ENCODE data around the gene THSD7B.

Gene THSD7B

GRCh38 chr2:137381731-137382130 is 616.4 kb downstream of the THSD7B start:
- no peak for DNase-seq (ENCODE audit: low read depth)

DNA sequence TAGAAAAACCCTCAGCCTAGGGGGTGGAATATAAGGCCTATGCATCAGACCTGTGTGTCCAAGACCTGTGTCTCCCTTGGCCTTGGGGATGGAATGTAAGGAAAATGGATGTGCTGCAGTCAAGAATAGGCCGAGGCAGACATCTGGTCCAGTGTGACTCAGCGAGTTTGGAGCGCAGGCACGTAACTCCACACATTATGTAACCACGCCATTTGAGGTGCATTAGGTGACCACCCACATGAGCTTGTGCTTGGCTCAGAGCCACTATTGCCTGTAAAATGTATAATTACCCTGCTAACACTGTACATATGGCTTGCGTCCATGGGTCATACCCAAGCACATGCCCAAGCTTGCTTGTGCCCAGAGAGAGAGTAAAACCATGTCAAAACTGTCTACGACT is 618.0 kb downstream of the THSD7B start:
- no peak for DNase-seq (ENCODE audit: low read depth)

DNA sequence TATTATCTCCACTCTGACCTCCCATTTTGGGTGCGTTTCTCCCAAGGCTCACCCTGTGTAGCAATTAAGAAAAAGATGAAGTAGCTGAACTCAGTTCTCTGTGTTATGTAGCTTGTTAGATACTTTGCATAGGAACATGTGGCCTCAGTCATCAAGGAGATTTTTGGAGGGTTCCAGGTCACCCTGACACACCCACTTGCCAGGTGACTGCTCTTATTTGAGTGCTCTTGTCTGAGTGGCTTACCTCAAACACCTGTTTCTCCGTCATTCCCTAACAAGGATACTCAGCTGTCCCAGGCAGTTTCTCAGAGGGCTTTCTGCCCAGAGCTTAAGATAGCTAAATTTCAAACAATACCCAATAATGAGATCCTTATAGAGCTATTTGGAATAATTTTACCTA is 621.7 kb downstream of the THSD7B start:
- DNase-seq (ENCODE audit: low read depth): no peak

- no peak for DNase-seq (ENCODE audit: low read depth)
Measured at GRCh38 chr2:137405496-137405895, 640.2 kb downstream of the THSD7B start.

DNA sequence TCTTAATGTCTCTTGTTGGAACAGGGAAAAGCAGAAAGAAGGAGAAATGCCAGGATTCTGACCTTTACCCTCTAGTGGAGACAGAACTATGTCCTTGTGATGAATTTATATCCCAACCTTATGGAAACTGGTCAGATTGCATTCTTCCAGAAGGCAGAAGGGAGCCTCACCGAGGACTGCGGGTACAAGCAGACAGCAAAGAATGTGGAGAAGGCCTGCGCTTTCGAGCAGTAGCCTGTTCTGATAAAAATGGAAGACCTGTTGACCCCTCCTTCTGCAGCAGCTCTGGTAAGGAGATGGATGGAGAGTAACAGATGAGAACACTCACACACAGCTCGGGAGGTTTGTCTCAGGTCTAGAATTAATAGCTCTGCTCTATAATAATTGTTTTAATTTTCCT is 646.2 kb downstream of the THSD7B start:
- DNase-seq (ENCODE audit: low read depth): no peak

DNA sequence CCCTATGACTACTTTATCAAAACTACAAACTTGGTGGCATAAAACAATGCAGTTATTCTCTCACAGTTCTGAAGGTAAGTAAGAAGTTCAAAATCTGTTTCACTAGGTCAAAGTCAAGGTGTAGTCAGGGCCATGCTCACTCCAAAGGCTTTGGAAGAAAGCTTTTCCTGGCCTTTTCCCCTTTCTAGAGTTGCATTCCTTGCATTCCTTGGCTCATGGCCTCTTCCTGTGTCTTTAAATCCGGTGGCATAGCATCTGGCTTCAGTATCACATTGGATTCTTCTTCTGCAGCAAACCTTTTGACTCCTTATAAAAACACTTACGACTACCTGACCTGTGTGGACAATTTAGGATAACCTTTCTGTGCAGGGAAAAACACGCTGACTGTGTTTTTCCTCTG is 655.4 kb downstream of the THSD7B start:
- no peak for DNase-seq (ENCODE audit: low read depth)

GRCh38 chr2:137435162-137435561 is 669.8 kb downstream of the THSD7B start:
- no peak for DNase-seq (ENCODE audit: low read depth)

DNA sequence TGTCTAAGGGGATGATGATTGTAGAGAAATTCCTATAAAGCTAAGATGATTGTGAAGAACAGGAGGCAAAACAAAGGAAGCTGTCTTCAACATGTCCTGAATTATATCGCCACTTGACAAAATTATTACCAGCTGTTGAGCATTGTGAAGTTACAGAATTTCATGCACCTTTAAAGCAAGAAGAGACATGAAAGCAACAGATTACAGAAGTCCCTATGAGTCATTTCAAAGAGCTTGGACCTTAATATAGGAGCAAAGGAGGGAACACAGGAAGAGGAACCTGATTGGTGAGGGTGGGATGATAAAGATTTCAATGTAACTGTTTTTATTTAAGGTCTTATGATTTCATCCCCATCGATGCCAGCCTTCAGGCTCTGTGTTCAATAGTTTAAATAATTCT is 672.0 kb downstream of the THSD7B start:
- DNase-seq (ENCODE audit: low read depth): no peak

GRCh38 chr2:137444970-137445369 is 679.6 kb downstream of the THSD7B start:
- no peak for DNase-seq (ENCODE audit: low read depth)

DNA sequence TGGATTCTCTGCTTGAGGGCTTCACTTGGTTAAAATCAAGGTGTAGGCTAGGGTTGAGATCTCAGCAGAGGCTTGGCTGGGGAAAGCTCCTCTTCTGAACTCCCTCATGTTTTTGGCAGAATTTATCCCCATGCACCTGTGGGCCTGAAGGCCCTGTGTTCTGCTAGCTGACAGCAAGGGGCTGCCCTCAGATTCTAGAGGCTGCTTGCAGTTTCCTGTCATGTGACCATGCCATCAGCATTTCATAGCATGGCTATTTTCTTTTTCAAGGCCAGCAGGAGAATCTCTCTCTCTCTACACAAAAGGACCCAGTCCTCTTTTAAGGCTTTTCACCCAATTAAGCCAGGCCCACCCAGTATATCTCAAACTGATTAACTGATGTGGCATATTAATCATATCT is 684.1 kb downstream of the THSD7B start:
- no peak for DNase-seq (ENCODE audit: low read depth)

- no peak for DNase-seq (ENCODE audit: low read depth)
Measured at GRCh38 chr2:137454886-137455285, 689.5 kb downstream of the THSD7B start.

DNA sequence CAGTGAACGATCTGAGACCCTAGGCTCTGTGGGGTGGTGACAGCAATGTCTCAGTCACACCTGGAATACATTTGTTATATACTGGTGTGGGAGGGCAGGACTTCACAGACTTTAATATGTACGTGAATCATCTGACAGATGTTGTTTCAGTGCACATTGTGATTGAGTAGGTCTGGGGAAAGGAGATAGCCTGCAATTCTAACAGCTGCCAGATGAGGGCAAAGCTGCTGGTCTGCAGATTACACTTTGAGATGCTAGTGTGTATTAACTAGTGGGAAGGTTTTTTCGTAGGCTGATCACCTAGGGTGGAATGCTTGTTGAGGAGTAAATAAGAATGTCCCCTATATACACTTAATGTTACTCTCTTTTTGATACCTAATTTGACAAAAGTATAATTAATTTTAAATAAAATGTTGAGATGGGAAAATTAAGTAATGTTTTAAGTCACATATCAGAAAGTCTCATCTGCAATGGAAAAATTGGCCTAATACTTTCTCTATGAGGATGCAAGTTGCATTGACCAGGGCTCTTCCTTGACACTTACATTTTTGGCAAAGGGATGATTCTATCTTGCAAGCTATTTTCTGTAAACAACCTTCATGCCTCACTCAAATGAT is 702.0 kb downstream of the THSD7B start:
- no peak for DNase-seq (ENCODE audit: low read depth)

DNA sequence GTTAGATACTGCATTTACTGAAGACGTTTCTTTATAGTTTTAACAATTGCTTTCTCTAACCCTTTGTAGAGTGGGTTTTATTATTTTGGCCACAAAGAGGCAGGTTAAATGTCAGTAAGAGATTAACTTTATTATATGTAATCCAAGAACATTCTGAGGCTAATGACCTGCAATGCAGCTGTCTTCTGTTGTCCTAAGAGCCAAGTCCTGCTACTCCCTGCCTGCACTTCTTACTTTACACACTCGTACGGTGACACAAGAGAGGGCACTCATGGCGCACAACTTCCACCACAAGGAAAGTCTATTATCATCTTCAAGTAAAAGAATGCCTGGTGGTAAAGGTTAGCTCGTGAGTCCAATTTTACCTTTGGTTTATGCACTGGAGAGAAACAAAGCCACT is 727.9 kb downstream of the THSD7B start:
- no peak for DNase-seq (ENCODE audit: low read depth)

DNA sequence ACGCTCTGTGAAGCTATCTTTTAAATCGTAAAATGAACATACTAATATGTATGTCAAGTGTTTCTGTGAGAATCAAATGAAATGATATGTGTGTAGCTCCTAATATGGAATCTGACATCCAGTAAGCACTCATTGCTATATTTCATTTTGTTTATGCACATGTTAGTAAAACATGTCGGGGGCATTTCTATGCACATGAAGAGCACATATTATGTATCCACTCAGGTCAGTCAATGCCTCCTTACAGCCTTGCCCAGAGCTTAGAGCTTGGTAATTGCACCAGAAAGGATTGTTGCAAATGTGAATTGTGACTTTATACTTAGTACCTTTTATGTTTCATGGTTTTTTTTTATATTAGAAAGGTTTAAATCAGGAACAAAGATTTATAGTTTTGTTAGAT is 735.3 kb downstream of the THSD7B start:
- DNase-seq (ENCODE audit: low read depth): no peak

DNA sequence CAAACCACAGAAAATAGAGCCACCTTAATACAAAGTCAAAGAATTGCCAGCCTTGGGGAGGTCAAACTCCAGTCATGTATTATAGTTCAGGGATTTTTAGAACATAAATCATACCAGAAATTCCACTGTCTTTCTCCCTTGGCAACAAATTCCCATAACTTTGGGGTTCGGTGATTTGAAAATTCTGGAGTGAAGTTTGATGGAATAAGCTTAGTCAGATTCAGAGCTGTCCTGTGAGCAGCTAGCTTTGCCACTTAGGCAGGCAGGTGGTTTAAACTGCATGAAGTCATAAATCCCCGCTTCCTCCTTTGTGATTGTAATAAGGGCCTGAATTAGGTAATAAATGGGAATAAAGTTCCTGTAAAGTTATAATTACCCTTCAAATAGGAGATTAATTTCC is 741.9 kb downstream of the THSD7B start:
- DNase-seq (ENCODE audit: low read depth): no peak

- DNase-seq (ENCODE audit: low read depth): no peak
Measured at GRCh38 chr2:137508739-137509384, 743.5 kb downstream of the THSD7B start.

DNA sequence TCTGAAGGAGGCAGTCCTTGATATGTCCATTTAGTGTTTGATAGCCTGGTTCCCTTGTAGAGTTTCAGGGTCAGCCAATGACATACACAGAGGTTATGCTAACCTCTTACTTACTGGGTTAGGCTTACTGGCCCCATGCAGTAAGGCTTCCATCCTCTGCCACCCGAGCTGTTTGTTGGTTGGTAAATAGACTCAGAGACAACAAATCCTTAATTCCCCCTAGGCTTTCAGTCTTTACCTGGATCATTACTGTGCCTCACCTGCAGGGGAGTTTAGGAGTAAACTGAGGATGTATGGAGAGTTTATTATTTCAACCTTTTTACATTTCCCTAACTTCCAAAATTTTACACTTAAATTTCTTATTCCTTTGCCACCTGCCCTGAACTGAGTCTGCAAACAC is 746.2 kb downstream of the THSD7B start:
- no peak for DNase-seq (ENCODE audit: low read depth)

GRCh38 chr2:137521653-137522619 is 756.6 kb downstream of the THSD7B start:
- no peak for DNase-seq (ENCODE audit: low read depth)

DNA sequence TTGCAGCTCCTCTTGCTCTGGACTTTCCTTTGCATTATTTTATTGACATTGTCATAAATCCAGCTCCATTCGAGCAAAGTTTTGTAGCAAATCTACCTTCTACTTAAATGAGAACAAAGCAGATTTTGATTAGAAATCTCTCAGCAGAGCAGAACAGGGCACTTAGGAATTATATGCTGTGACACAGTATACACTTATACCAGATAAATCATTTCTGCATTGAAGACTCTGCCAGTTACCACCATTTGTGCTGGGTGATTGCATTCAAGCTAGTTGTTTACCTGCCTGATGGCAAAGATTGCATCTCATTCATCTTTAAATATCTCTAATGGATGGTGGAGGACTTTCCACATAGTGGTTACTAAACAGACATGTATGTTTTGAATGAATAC is 757.3 kb downstream of the THSD7B start:
- DNase-seq (ENCODE audit: low read depth): no peak

DNA sequence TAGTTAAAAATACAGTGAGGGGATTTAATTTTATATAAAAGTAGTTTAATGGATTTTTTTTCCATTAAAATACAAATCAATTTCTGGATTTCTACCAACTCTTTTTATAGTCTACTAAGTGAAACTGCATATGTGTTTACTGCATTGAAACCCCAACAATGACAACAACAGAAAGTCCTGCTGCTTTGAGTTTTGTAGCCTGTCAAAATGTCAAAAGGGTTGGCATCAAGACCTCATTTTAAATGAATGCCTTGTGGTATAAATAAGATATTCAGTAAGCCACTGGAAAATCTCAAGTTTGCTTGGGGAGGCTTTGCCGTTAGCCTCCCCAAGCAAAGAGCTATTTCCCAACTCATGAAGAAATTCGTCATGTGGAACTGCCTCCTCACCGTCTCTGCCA is 758.6 kb downstream of the THSD7B start:
- no peak for DNase-seq (ENCODE audit: low read depth)

DNA sequence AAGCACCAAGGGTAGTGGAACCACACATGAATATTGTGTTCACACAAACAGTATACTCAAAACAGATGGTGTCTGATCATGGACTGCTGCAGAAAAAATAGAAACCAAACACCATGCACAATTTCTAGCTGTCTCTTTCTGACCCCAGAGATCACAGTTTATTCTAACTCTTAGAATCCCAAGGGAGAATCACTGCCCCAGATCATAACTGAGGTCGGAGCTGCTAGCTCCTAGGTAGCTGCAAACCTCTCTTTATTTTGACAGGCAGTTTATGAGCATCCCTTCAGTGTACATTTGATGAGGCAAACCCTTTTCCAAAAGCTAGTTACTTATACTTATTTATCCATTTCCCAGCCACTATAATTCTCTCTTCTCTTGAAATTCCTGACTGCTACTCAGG is 759.8 kb downstream of the THSD7B start:
- DNase-seq (ENCODE audit: low read depth): no peak

DNA sequence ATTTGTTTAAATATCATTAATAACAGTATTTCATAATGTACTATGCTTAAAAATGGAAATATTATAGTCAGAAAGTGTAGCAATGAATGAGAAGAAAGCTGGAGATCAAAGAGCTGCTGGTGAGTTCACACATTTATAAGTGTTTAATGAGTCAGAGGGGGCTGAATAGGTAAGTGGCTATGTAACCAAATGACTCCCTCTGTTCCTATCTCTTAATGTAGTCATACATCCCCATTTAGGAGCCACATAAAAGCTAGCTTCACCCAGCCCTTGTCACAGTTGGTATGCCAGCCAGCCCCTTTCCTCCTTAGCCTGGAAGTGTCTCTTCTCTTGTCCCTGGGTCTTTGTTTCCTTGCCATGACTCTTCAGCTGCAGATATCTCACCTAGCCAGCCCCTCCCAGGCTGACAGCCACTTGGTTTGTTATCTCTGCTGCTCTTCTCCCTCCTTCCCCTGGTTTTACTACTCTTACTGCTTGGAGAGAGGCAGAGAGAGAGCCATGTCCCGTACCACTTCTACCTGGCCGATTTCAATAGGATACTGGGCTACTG is 760.4 kb downstream of the THSD7B start:
- no peak for DNase-seq (ENCODE audit: low read depth)

DNA sequence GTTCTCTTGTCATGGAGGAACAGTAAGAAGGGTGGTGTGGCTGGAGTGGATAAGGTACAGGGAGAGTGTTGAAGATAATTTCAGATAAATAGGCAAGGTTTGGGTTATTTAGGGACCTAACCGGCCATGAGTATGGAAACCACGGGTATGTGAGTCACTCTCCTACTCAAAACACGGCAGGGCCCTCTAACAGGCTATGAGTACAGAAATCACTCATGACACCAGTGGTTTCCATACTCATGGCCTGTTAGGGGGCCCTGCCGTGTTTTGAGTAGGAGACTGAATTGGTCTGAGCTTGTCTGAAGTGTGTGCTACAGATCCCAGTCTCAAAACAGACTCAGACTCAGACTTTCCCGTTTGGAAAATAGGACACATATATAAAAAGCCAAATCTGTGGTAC is 770.6 kb downstream of the THSD7B start:
- no peak for DNase-seq (ENCODE audit: low read depth)
